GM19467 (cell line): ENCODE data around the gene LYPD6B.
"Not testable (repeated sequence)": the region's sequence is repeated elsewhere in the genome, so short reads cannot be mapped to it uniquely, and the experiment has no call there.

ENCODE experiments used
- ATAC-seq: cut with Tn5 transposase; IDR thresholded peaks from one replicate; pipeline ENCODE4 v1.9.1; 2021; ENCODE audit warnings: mild to moderate bottlenecking, moderate library complexity; ENCODE audit not compliant: unreplicated experiment

Gene LYPD6B

DNA sequence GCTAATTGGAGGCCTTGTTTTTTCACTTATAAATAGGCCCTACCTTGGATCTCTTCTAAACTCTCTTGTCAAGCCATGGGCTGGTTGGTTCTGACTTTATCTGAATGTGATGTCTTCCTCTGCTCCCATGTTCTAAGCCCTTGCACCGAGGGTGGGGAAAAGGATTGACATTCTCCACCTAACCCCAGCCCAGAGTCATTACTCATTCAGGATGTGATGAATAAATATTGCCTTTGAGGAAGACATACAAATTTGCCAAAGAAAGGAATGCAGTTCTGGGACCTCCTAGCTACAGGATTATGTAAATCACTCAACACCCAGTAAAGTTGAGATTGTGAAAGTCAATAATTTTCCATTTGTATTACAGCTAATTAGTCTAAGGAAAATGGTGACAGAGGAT is 149.8 kb downstream of the LYPD6B start:
- no peak for ATAC-seq

GRCh38 chr2:149189769-149190168 is 151.3 kb downstream of the LYPD6B start:
- no peak for ATAC-seq

- no peak for ATAC-seq
These were observed 153.4 kb downstream of the LYPD6B start for GRCh38 chr2:149191915-149192314.

DNA sequence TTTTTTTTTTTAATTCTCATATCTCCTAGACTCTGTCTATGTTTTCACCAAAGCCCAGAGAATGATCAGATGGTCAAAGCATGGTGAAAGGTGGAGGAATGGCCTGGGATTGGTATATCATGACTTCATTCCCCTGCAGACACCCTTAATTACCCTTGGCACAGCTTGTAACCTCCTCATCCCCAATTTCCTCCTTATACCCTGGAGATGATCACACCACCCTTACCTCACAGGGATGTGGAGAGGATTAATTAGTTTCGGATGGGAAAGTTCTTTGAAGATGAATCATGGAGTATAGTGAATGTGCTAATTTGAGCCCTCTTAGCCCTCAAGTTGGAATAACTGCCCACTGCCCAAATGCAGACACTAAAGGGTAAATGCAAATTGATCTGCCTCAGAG is 153.9 kb downstream of the LYPD6B start:
- ATAC-seq: no peak

DNA sequence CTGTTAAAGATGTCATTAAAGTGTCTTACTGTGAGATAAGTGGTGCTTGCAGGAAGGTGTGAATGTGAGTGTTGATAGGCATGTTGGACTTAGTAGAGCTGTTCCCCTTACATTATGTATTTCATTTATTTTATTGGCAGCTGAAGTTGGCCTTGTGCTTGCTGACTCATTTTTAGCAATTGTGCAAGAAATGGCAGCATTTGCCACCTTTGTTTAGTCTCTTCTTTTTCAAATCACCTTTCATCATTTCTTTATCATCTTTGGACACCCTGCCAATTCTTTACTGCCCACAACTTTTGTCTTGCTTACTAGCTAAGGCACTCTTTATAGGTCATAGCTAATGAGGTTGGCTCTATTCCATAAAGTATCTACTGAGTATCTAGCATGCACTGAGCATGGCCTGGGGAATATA is 161.6 kb downstream of the LYPD6B start:
- ATAC-seq: no peak

DNA sequence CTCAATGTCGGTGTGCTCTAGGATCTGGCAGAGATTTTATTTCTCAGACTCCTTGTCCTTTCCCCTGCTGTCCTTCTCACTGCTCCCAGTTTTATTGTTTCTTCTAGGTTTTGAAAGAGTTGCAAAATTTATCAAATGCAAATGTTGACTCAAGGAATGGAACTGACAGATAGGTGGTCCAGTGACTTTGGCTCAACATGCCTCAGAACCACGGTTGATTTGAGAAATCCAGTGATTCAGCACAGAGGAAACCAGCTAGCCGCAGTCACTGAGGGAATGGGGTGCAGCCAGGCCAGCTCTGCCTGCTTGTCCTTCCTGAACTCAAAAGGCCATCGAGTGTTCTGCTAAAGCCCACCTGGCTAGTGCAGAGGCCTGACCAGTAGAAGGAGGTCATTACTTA is 166.2 kb downstream of the LYPD6B start:
- ATAC-seq: no peak

DNA sequence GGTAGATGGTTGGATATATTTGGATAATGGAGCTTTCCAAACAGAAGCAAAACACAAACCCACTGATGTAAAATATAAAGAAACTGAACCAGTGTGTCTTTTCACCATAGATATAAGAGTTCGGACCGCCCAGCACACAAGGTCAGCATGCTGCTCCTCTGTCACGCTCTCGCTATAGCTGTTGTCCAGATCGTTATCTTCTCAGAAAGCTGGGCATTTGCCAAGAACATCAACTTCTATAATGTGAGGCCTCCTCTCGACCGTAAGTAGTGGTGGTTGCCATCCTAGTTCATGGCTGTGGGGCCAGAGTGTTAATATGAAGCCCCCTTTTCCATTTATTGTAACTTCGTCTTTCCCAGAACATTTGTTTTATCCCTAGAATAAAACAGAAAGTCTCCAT is 166.6 kb downstream of the LYPD6B start:
- no peak for ATAC-seq

DNA sequence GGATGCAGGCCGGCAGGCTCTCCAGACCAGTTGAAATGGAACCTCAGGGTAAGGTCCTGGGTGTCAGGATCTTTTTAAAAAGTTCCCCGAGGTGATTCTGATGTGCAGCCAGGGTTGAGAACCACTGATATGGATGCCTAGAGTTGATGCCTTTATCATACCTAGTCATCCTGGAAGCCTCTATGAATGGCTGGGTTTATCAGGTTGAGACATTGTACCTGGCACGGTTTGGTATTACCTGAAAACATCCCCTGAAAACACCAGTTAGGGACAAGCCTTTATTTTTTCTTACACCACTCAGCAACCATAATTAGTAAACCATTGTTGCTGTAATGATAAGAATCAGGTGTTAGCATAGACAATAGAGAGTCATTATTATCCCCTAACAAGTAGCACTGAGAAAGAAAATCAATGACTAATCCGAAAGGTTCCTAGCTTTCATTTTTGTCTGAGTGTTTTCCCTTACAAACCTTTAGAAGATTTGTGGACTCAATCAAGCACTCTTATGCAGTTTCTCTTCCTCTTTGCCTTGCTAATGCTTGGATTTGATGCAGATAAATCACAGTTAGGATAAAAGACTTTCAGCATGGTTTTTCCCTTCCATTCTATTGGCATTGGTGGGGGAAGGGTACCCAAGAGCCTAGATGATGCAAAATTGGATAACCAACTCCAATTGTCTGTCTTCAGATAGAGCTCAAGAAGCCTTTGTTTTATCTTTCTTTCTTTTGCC is 175.4 kb downstream of the LYPD6B start:
- ATAC-seq: no peak

GRCh38 chr2:149218497-149218896 is 180.0 kb downstream of the LYPD6B start:
- no peak for ATAC-seq

GRCh38 chr2:149219856-149220255 is 181.4 kb downstream of the LYPD6B start:
- ATAC-seq: no peak

DNA sequence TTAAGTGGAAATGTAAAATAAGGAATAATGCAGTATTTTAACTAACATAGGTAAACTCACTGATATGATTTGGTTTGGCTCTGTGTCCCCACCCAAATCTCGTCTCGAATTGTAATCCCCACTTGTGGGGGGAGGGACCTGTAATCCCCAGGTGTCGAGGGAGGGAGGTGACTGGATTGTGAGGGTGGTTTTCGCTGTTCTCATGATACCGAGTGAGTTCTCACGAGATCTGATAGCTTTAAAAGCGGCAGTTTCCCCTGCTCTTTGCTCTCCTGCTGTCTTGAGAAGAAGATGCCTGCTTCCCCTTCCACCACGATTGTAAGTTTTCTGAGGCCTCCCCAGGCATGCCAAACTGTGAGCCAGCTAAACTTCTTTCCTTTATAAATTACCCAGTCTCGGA is 182.5 kb downstream of the LYPD6B start:
- no peak for ATAC-seq

- no peak for ATAC-seq
These were observed 183.4 kb downstream of the LYPD6B start for GRCh38 chr2:149221898-149222297.

DNA sequence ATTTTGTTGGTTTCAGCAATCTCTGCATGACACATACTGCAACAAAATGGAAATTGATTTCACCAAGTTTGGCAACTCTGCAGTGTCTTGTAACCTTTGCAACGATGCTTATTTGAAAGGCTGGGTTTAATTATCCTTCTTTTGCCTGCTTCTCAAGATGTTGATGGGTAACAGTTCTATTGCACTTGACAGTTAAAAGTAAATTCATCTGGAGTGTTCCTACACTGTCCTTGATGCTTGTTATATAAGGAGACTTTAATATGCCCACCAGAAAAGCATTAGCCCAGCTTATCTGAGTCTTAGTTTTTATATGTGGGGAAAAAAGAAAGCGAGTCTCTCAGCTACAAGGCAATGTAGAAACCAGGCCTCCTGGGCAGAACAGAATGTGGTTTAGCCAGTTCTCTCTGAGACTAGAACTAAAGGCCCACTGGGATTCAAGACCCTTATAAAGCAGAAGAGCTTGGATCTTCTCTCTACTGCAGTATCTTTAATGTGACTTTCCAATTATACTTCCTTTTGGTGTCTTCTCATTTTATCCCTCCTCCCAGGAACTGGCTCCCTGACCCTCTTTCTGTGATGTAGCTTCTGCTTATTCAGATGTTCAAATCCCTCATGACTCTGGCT is 185.1 kb downstream of the LYPD6B start:
- ATAC-seq: no peak

DNA sequence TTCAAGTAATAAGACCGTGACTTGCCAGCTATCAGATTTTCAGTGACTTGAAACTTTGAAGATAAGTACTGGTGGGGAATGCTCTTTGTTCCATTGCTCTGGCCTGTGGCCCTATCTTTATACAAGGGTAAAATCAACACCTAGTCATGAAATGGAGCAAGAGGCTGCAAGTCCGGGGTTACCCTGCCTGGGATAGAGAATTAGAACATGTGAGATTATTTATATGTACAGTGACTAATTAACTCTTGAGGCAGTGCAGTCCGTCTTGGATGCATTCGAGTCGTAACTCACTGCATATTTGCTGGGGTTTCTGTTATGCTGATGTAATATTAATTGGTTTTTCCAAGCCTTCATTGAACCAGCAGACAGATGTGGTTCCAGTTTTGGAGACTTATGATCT is 186.0 kb downstream of the LYPD6B start:
- ATAC-seq: no peak

DNA sequence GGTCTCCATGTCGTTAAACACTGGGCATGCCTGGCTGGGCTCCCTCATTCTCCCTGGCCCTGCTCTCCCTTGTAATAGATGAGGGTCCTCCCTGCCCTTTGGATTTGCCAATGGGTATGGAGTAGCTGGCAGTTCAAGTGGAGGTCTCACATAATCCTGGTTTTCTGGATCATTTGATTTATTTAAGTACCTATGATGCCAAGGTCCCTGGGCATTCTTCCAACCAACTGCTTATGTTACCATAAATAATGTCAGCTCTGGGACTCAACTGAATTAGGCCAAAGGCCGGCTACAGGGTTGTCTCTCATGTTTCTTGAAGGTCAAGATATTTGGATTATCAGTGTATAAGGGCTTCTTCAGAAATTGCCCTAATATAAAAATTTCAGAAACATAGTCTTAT is 186.9 kb downstream of the LYPD6B start:
- no peak for ATAC-seq

DNA sequence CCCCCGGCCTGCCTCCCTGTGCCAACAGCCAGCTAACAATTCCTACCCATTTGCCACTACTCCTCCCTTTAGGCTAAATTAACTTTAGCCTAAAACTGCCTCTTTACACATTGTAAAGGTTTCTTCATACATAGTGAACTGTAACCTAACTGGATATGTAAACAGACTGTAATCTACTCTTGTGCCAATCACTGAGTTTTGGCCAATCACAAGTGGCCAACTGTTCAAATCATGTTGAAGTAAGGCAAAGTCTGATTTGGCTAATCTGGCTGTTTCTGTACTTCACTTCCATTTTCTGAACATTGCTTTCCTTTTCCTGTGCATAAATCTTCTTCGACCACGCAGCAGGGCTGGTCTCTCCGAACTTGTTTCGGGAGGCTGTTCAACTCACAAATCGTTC is 188.3 kb downstream of the LYPD6B start:
- ATAC-seq: no peak

DNA sequence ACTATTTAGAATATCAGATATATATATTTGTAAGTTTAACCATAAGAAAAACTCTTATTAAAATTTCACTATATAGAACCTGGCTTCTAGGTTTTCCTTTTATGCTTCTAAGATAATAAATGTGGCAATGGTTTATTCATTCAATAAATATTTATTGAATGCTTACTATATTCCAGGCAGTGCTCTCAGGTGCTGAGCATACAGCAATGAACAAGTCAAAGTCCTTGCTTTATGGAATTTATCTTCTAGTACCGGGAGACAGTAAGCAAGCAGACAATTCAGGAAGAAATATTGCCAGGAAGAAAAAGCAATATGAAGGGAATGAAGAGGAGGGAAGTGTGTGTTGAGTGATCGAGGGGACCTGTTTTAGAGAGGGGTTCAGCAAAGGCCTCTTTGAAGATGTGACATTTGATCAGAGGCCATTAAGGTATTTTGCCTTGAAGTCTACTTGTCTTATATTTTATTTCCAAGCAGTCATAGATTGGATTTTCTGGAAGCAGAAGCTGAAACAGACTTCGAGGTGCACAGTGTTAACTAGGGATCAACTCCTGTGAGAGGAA is 197.4 kb downstream of the LYPD6B start:
- no peak for ATAC-seq

DNA sequence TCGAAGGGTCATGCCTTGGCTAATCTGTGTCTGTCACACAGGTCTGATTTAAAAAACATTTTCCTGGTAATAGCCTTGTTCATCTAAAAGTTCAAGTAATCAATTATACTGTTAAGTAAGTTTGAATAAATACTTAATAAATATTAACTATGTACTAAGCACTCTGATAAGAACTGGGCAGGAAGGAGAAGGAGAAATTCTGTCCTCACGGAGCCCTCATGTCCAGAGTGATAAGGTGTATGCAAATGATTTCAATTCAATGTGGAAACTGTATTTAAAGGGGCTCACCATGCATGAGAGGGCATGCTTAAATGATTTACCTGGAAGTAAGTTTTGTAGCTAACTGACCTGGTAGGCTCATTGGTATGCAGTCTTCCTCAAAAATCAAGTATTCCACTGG is 197.9 kb downstream of the LYPD6B start:
- ATAC-seq: no peak

DNA sequence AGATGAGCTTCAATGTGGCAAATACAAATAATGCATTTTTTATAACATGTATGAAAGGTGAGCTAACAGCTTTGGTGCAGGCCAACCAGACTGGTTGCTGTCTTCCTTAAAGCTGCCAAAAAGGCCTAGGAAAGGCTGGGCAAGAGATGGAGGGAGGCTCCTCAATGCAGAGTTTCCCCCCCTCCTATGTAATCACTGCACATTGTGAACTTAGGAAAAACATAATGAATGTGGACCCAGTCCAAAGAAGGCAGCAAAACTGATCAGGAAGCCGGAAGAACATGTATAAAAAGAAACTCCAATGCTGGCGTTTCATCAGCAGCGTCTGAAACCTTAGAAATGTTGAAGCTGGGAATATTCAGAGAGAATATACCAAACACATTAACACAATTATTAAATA is 207.7 kb downstream of the LYPD6B start:
- no peak for ATAC-seq

GRCh38 chr2:149251436-149251835 is 212.9 kb downstream of the LYPD6B start:
- not testable (repeated sequence) for ATAC-seq

DNA sequence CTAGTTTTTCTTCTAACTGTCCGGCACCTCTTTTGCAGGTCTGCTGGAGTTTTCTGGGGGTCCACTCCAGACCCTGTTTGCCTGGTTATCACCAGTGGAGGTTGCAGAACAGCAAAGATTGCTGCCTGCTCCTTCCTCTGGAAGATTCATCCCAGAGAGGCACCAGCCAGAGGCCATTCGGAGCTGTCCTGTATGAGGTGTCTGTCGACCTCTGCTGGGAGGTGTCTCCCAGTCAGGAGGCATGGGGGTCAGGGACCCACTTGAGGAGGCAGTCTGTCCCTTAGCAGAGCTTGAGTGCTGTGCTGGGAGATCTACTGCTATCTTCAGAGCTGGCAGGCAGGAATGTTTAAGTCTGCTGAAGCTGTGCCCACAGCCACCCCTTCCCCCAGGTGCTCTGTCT is 218.4 kb downstream of the LYPD6B start:
- ATAC-seq: not testable (repeated sequence)

DNA sequence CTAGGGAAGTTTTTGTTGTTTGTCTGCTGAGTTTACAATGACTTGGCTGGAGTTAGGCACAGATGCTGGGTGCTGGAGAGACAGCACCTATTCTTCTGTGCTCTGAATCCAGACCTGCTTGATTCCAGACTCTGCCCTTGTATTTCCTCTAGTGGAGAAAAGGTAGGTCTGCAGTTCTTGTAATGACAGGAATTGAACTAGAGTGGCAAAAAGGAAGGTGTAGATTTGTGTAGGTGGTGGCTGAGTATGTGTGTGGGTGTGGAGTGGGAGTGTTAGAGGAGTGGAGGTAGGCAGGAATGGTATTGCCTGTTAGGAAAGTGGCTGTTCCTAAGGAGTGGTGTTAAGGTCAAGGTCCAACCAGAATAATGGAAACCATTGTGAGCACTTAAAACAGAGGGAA is 220.0 kb downstream of the LYPD6B start:
- ATAC-seq: no peak
